HCT116 (cell line): ENCODE measurements around the gene SMC4. TPM values are rescaled to one million over a fixed set of nuclear protein-coding genes. Genes with fewer than 3 reads are reported as not detected.

Experiments used
- ATAC-seq: fragments of 200-7000 bp; cut with Tn5 transposase; 2 replicates; pipeline ENCODE4 v1.9.1; 2020; ENCODE audit warnings: mild to moderate bottlenecking, moderate library complexity
- BruUV-seq: library from RNA; stranded (reverse); fragments of 400-500 nt; replicated peaks from 2 replicates; lab custom pipeline; 2021; lab: Mats Ljungman, UMichigan
- CTCF ChIA-PET: fragments of 300-600 bp; sonication (Branson Sonifier 250); formaldehyde crosslinking; loops from one replicate; lab custom pipeline; 2021; ENCODE audit warnings: antibody characterized with exemption; lab: Charles Lee
- POLR2A ChIA-PET: fragments of 300-600, 350-600 bp; sonication (Branson Sonifier 250); formaldehyde crosslinking; loops from one replicate; lab custom pipeline; 2021; ENCODE audit warnings: antibody characterized with exemption; lab: Charles Lee
- RAD21 ChIA-PET, 2 experiments: fragments of 300-600 bp; sonication (Branson Sonifier 250); formaldehyde crosslinking; loops; one replicate each; lab custom pipeline; 2023; ENCODE audit warnings: low total read pairs in 2 of 2; ENCODE audit not compliant: uncharacterized antibody in 2 of 2, unreplicated experiment in 2 of 2, low non-redundant PET in 1 of 2; lab: Charles Lee
- DNase-seq: peaks from one replicate; pipeline ENCODE4 v3.0.0-alpha.2; 2010; ENCODE audit warnings: low read depth, low spot score
- H2AFZ ChIP-seq: fragments of 200-600 bp; shearing (Covaris generic), sonication (generic); 2 replicates; pipeline ENCODE4 v1.6.1; 2017; ENCODE audit warnings: low read depth, mixed run types, mixed read lengths, antibody characterized with exemption, low read length; ENCODE audit not compliant: poor library complexity, severe bottlenecking
- H3K27ac ChIP-seq: 2 replicates; pipeline ENCODE4 v1.5.1; 2012; ENCODE audit warnings: low read depth, low read length
- H3K27me3 ChIP-seq: fragments of 200-600 bp; sonication (generic); 2 replicates; pipeline ENCODE4 v1.6.1; 2016; ENCODE audit warnings: mixed run types, low read length, mixed read lengths; ENCODE audit not compliant: insufficient read depth
- H3K36me3 ChIP-seq, 2 experiments: fragments of 200-500 bp in 1 of 2; fragments of 200-600 bp in 1 of 2; sonication (Bioruptor generic) in 1 of 2; sonication (generic) in 1 of 2; 2 replicates each; pipeline versions ENCODE4 v1.5.1 to v1.6.1; 2014 to 2016; ENCODE audit warnings: low read length in 2 of 2, inconsistent platforms in 1 of 2, mixed read lengths in 1 of 2, mixed run types in 1 of 2; ENCODE audit not compliant: insufficient read depth in 2 of 2, control insufficient read depth in 1 of 2
- H3K4me1 ChIP-seq, 2 experiments: fragments of 200-600 bp in 1 of 2; sonication (generic) in 1 of 2; 2 replicates each; pipeline versions ENCODE4 v1.5.1 to v1.6.1; 2012 to 2017; ENCODE audit warnings: low read length in 2 of 2, inconsistent platforms in 1 of 2, mild to moderate bottlenecking in 1 of 2, mixed read lengths in 1 of 2, mixed run types in 1 of 2, moderate library complexity in 1 of 2; ENCODE audit not compliant: insufficient read depth in 2 of 2, control insufficient read depth in 1 of 2
- H3K4me2 ChIP-seq: fragments of 200-600 bp; sonication (generic); 2 replicates; pipeline ENCODE4 v1.6.1; 2017; ENCODE audit warnings: mixed run types, low read length, mixed read lengths
- H3K4me3 ChIP-seq, 2 experiments: fragments of 200-600 bp in 1 of 2; sonication (generic) in 1 of 2; replicated peaks in 1 of 2; 2 replicates each; pipeline ENCODE4 v1.5.1; 2011 to 2016; ENCODE audit warnings: low read length in 2 of 2, control low read depth in 1 of 2, low read depth in 1 of 2, mild to moderate bottlenecking in 1 of 2, mixed read lengths in 1 of 2, mixed run types in 1 of 2
- H3K79me2 ChIP-seq: fragments of 200-600 bp; sonication (generic); 2 replicates; pipeline ENCODE4 v1.6.1; 2017; ENCODE audit warnings: mild to moderate bottlenecking, mixed run types, low read length, moderate library complexity, mixed read lengths; ENCODE audit not compliant: insufficient read depth
- H3K9ac ChIP-seq: fragments of 200-600 bp; sonication (generic); 2 replicates; pipeline ENCODE4 v1.6.1; 2016; ENCODE audit warnings: low read length, mixed read lengths
- H3K9me2 ChIP-seq: fragments of 200-600 bp; sonication (generic), shearing (Covaris generic); 2 replicates; pipeline ENCODE4 v1.6.1; 2017; ENCODE audit warnings: mixed run types, mild to moderate bottlenecking, moderate library complexity; ENCODE audit not compliant: insufficient read depth
- H3K9me3 ChIP-seq, 2 experiments: fragments of 200-500 bp in 1 of 2; fragments of 200-600 bp in 1 of 2; sonication (Bioruptor generic) in 1 of 2; sonication (generic) in 1 of 2; 2 replicates each; pipeline ENCODE4 v1.6.1; 2014 to 2017; ENCODE audit warnings: low read length in 2 of 2, mixed read lengths in 2 of 2, inconsistent platforms in 1 of 2, low read depth in 1 of 2, mild to moderate bottlenecking in 1 of 2, mixed run types in 1 of 2, moderate library complexity in 1 of 2; ENCODE audit not compliant: control insufficient read depth in 1 of 2, insufficient read depth in 1 of 2
- H4K20me1 ChIP-seq: fragments of 200-600 bp; sonication (generic), shearing (Covaris generic); 2 replicates; pipeline ENCODE4 v1.6.1; 2017; ENCODE audit warnings: mixed run types, mild to moderate bottlenecking, moderate library complexity; ENCODE audit not compliant: insufficient read depth
- CEBPB ChIP-seq: IDR thresholded peaks from 2 replicates; pipeline ENCODE4 v1.6.1; 2012; ENCODE audit warnings: low read depth
- EGR1 ChIP-seq: IDR thresholded peaks from 2 replicates; pipeline ENCODE4 v1.6.1; 2012; ENCODE audit warnings: low read depth
- ELF1 ChIP-seq: IDR thresholded peaks from 2 replicates; pipeline ENCODE4 v1.6.1; 2012; ENCODE audit warnings: low read depth, borderline replicate concordance
- POLR2A ChIP-seq: IDR thresholded peaks from 2 replicates; pipeline ENCODE4 v1.7.0; 2011; ENCODE audit warnings: borderline replicate concordance; ENCODE audit not compliant: insufficient read depth, insufficient read length; ENCODE audit errors: extremely low read depth
- RAD21 ChIP-seq: IDR thresholded peaks from 2 replicates; pipeline ENCODE4 v1.6.1; 2012; ENCODE audit warnings: low read depth, mild to moderate bottlenecking
- SRF ChIP-seq: IDR thresholded peaks from 2 replicates; pipeline ENCODE4 v1.6.1; 2012; ENCODE audit warnings: low read depth
- TCF7L2 ChIP-seq: IDR thresholded peaks from 2 replicates; pipeline ENCODE4 v1.7.0; 2011; ENCODE audit warnings: borderline replicate concordance, inconsistent platforms; ENCODE audit not compliant: insufficient read depth, insufficient read length; ENCODE audit errors: extremely low read depth
- YY1 ChIP-seq: IDR thresholded peaks from 2 replicates; pipeline ENCODE4 v1.6.1; 2011; ENCODE audit warnings: low read length, low read depth, moderate library complexity, mild to moderate bottlenecking; ENCODE audit not compliant: insufficient replicate concordance; ENCODE audit errors: extremely low read depth
- ZFX ChIP-seq: fragments of 450-650 bp; IDR thresholded peaks from 2 replicates; pipeline ENCODE4 v1.6.1; 2017
- ZNF274 ChIP-seq: fragments of 200-500 bp; sonication (Bioruptor generic); IDR thresholded peaks from 2 replicates; pipeline ENCODE4 v1.6.1; 2014; ENCODE audit warnings: mild to moderate bottlenecking, low read depth, low read length, inconsistent platforms
- intact Hi-C: fragments of 100-400 bp; cut with micrococcal nuclease; formaldehyde crosslinking; loops from 2 replicates; pipeline ENCODE4 v1.10.0; 2022
- total RNA-seq: library from RNA; stranded (reverse); gene quantifications from one replicate; pipeline ENCODE4 v1.2.1, GENCODE V29; 2021; ENCODE audit not compliant: unreplicated experiment
- TF ChIP-seq, protein P1 (sequence below): IDR thresholded peaks from 2 replicates; pipeline ENCODE4 v1.6.1; 2011; ENCODE audit warnings: mild to moderate bottlenecking, low read length, moderate library complexity; ENCODE audit not compliant: insufficient replicate concordance; ENCODE audit errors: extremely low read depth
- TF ChIP-seq, protein P2 (sequence below): IDR thresholded peaks from 2 replicates; pipeline ENCODE4 v1.6.1; 2012
- TF ChIP-seq, protein P3 (sequence below), 3 experiments: fragments of 200-600 bp in 1 of 3; sonication (generic) in 1 of 3; IDR thresholded peaks in 2 of 3; conservative IDR thresholded peaks in 1 of 3; 2 replicates each; pipeline ENCODE4 v1.5.1; 2012 to 2017; ENCODE audit warnings: low read depth in 2 of 3, low read length in 2 of 3, antibody characterized with exemption in 1 of 3, borderline replicate concordance in 1 of 3, control low read depth in 1 of 3, mild to moderate bottlenecking in 1 of 3, mixed read lengths in 1 of 3, mixed run types in 1 of 3, moderate library complexity in 1 of 3; ENCODE audit not compliant: insufficient read depth in 1 of 3

SMC4 gene
- total RNA-seq, 1 experiment from 2014 or later, result 123 TPM

DNA sequence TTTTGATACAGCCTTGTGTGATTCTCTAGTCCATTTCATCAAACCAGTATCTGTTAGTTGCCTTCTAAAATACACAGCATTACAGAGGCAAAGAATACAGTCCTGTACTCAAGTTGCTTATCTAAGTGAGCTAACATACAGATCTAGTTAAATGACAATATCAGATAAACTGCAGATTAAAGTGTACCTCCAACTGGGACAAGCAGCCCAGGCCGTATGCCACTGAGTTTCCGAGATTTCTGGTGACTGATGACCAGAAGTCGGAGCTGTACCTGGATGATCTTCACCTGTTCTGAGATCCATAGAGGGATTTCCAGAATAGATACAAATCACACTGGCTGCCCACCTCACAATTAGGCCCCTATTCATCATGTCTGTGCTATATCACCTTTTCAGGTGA lies 56.4 kb downstream of the SMC4 start:
- H3K27ac ChIP-seq, result no peak overlapping the region
- TF ChIP-seq ZFX, result no peak
- TF ChIP-seq POLR2A, result no peak
- TF ChIP-seq EGR1, result no peak
- no peak for TF ChIP-seq ZNF274
- TF ChIP-seq, protein P1, sequence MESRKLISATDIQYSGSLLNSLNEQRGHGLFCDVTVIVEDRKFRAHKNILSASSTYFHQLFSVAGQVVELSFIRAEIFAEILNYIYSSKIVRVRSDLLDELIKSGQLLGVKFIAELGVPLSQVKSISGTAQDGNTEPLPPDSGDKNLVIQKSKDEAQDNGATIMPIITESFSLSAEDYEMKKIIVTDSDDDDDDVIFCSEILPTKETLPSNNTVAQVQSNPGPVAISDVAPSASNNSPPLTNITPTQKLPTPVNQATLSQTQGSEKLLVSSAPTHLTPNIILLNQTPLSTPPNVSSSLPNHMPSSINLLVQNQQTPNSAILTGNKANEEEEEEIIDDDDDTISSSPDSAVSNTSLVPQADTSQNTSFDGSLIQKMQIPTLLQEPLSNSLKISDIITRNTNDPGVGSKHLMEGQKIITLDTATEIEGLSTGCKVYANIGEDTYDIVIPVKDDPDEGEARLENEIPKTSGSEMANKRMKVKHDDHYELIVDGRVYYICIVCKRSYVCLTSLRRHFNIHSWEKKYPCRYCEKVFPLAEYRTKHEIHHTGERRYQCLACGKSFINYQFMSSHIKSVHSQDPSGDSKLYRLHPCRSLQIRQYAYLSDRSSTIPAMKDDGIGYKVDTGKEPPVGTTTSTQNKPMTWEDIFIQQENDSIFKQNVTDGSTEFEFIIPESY, result no peak
- no peak for TF ChIP-seq YY1
- TF ChIP-seq, protein P2, sequence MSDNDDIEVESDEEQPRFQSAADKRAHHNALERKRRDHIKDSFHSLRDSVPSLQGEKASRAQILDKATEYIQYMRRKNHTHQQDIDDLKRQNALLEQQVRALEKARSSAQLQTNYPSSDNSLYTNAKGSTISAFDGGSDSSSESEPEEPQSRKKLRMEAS, result no peak
- no peak for TF ChIP-seq RAD21
- no peak for TF ChIP-seq SRF
- no peak for TF ChIP-seq ELF1
- no peak for TF ChIP-seq CEBPB
- TF ChIP-seq, protein P3, sequence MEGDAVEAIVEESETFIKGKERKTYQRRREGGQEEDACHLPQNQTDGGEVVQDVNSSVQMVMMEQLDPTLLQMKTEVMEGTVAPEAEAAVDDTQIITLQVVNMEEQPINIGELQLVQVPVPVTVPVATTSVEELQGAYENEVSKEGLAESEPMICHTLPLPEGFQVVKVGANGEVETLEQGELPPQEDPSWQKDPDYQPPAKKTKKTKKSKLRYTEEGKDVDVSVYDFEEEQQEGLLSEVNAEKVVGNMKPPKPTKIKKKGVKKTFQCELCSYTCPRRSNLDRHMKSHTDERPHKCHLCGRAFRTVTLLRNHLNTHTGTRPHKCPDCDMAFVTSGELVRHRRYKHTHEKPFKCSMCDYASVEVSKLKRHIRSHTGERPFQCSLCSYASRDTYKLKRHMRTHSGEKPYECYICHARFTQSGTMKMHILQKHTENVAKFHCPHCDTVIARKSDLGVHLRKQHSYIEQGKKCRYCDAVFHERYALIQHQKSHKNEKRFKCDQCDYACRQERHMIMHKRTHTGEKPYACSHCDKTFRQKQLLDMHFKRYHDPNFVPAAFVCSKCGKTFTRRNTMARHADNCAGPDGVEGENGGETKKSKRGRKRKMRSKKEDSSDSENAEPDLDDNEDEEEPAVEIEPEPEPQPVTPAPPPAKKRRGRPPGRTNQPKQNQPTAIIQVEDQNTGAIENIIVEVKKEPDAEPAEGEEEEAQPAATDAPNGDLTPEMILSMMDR (IDR thresholded peaks at IDR 0.05 in 2 of 3, conservative IDR thresholded peaks at IDR 0.05 in 1 of 3; ENCODE audit: borderline replicate concordance in 1 of 3, insufficient read depth in 1 of 3, low read depth in 2 of 3, low read length in 2 of 3), result no peak
- no peak for TF ChIP-seq TCF7L2
- TF ChIP-seq, all 23 proteins: peak for 0
- Histone ChIP-seq H2AFZ (no peak overlapping the region), H3K36me3 (no peaks in the 10 kb centered on the region), H3K9me2 (no peaks in the 10 kb centered on the region), H3K27me3 (no peaks in the 10 kb centered on the region), H3K9me3 (no peaks in the 10 kb centered on the region), H3K9ac (no peak overlapping the region), H3K4me1 (peaks cover 0 to 3% of the 10 kb centered on the region in 2 experiments; a peak in 2 of 4 replicates), H4K20me1 (no peaks in the 10 kb centered on the region), H3K4me2 (no peak overlapping the region), H3K4me3 (no peak overlapping the region), H3K79me2 (no peaks in the 10 kb centered on the region)
- no TSS peak for BruUV-seq
- no peak for ATAC-seq
- ChIA-PET RAD21 (no interaction called here), POLR2A (no interaction called here), CTCF (no interaction called here)
- intact Hi-C loops, result no loop called here
- no peak for DNase-seq
